Daoy (cell line): ENCODE measurements around the gene LCN9. TPM values are rescaled to one million over a fixed set of nuclear protein-coding genes. Genes with fewer than 3 reads are reported as not detected.
"Not testable (repeated sequence)": the region's sequence is repeated elsewhere in the genome, so short reads cannot be mapped to it uniquely, and the experiment has no call there.

Experiments used
- DNase-seq: peaks from one replicate; pipeline ENCODE4 v3.0.0-alpha.2; 2015; ENCODE audit warnings: low read depth
- total RNA-seq: library from RNA; depleted of rRNA; stranded (reverse); fragments of >200 nt; shearing (Covaris generic); gene quantifications from 2 replicates; pipeline ENCODE4 v1.2.3, GENCODE V29; 2014

Gene LCN9
- total RNA-seq, 1 experiment from 2014 or later = not detected

DNA sequence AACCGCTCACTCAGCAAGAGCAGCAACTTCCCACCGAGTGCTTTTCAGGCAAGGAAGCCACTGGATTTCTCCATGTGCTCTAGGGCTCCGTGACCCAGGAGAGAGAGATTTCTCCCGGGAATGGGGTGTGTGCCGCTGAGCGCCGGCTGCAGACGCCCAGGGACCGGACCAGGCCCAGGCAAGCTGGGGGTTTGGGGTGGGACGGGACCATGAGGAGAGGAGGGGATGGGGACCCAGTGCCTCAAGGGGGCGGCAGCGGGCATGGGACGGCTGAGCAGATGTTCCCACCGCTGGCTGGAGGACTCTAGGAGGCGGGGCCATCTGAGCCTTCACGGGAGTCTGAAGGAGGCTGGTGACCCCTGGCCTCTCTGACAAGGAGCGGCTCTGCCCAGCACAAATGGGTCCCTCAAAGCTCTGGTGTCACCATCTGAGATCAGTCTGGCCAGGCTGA is 8.5 kb downstream of the LCN9 start:
- peak; percentile 51 for DNase-seq

- DNase-seq = not testable (repeated sequence)
Observed at GRCh38 chr9:135672786-135673185, 9.7 kb downstream of the LCN9 start.

- no peak for DNase-seq
Observed at GRCh38 chr9:135673941-135674340, 10.8 kb downstream of the LCN9 start.

- no peak for DNase-seq
Observed at GRCh38 chr9:135674977-135675376, 11.9 kb downstream of the LCN9 start.

DNA sequence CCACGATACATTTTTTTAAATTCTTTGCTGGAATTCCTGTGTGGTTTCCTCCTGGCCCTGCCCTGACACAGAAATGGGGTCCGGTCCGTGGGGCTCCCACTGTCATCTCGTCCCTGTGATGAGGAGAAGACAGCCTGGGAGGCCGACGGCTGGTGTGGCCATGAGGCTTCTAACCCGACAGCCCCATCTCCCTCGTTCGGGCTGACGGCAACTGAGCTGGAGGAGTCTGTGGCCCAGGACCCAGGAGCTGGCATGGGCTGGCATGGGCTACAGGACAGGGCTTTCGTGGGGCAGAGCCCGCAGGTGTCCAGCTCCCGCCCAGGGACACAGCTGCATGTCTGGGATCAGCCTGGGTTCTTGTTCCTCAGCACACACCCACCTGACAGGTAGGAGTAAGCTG is 13.8 kb downstream of the LCN9 start:
- no peak for DNase-seq

DNA sequence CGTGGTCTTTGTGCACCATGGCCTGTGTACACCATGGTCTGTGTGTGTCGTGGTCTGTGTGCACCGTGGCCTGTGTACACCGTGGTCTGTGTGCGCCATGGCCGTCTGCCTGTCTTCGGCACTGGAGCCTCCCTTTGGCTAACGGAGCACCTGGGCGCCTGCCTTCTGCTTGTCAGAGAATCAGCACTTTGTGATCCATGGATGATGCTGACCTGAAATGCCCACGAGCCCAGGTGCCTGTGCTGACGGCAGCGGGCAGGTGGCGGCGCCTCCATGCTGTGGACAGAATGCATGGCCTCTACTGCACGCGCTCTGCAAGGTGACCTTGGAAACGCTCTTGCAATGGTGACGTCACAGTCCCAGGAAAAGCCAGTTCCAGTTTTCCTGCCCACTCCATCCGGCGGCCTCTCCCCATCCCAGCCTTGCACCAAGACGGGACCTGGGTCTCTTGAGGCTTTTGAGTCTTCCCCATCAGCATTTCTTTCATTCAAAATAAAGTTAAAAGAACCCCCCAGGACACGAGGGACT is 14.6 kb downstream of the LCN9 start:
- DNase-seq = no peak

DNA sequence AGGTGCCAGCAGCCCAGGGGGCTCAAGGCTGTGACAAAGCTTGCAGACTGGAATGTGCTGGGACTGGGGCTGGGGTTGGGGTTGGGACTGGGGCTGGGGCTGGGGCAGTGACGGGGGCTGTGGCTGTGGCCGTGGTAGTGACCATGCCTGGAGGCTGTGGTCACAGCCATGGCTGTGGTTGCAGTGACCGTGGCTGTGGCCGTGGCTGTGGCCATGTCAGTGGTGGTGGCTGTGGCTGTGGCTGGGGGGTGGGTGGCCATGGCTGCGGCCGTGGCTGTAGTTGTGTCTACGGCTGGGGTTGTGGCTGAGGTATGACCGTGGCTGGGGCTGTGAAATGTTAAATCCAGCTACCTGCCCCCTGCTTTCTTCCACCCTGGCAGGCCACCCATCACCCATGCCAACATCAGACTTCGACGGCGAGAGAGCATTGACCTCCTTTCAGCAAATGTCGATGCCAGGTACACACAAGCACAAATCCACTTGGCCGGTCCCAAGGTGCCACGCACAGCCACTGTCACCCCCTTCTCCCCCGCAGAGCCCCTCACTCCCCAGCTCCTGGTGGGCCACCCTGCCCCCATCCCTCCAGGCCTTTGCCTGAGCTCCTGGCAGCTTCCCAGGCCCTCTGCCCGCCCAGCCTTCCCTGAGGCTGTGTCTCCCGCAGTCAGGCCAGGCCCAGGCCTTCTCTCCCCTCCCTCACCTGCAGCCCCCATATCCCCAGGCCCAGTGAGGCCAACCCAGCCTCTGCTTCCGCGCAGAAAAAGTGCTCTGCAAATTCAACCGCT is 15.3 kb downstream of the LCN9 start:
- no peak for DNase-seq

- DNase-seq = no peak
Observed at GRCh38 chr9:135680056-135680455, 16.9 kb downstream of the LCN9 start.

DNA sequence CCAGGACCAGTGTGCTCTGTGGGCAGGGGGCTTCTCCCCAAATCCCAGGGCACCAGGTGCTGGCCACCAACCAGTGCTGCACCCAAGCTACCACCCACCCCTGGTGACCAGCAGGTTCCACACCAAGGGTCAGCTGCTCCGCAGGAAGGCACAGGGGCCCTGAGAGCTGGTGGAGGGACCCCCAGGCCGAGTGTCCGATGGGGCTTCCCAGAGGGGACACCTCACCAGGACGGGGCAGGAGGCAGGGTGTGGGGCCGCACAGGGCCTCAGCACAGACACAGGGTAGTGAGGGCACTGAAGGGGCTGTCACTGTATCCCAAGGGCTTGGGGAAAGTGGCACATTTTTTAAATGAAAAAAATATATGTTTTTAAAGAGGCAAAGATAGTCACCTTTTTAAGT is 18.1 kb downstream of the LCN9 start:
- DNase-seq = no peak

DNA sequence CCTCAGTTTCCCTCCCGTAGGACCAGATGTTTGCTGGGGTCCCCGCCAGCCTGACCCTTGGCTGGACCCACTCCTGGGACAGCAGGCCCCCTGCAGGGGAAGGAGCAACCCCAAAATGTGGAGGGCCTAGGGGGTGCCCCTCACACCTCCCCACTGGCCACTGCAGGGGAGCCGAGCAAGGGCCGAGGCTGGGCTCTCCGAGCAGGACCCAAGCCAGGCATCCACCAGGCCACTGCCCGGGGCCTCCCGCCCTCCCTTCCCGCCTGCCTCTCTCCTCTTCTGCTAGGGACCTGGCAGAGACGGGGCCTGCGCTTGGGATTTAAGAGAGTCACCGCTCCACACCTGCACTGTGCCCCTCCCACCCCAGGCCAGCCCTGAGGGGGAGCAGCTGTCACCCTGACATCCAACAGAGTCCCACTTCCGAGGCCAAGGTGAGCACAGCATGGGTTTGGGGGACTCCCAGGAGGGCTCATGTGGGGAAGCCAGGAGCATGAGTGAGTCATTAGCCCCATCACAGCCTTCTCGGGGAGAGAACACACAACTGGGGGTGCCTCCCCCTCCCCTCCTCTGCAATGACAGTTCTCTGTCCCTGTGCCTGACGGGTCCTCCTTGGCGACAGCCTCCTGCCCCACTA is 20.4 kb downstream of the LCN9 start:
- no peak for DNase-seq

DNA sequence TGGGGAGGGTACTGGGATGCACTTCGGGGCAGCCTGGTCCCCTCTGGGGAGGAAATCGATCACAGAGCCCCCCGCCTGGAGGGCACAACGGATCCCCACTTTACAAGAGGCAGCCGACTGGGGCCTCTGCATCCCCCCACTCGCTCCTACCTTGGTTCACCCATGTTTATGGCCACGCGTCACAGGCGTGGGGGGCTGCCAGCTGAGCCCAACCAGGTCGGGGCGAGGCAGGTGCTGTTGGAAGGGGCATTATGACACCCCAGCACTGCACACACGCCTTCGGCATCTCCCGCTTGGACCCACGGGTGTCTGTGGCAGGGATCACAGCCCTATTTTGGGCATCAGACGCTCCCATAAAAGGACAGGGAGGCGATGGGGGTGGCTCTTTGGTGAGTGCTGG is 21.6 kb downstream of the LCN9 start:
- no peak for DNase-seq

DNA sequence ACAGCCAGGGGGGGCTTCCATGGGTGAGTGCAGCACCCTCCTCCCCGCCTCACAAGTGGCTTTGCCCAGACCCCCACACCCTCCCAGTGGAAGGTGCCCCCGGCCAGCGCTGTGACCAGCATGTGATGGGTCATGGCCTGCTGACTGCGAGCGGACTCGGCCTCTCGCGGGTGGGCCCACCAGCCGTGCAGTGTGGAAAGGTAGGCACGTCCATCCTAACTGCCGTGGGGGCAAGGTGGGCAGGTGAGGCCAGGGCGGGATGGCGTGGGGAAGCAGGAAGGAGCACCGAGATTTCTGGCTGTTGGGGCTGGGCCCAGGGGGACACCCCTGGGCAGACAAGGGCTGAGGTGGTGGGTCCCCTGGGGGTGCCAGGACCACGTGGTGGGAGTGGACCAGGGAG is 24.1 kb downstream of the LCN9 start:
- no peak for DNase-seq

DNA sequence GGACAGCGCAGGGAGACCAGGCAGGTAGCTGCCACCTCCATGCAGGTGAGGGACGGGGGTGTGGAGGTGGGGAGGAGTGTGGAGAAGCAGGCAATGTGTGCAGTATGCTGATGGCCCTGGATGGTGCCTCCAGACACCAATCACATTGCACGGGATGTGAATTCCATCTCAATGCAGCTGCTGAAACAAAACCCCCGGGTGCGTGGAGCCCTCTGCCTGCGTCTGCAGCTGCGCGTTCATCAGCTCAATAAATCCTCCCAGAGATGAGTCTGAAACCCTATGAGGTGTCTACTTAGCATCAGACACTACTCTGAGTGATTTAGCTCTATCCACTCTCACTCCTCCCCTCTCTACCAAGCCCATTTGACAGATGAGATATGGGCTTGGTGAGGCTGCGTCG is 25.9 kb downstream of the LCN9 start:
- no peak for DNase-seq

- DNase-seq = no peak
Observed at GRCh38 chr9:135690836-135691570, 27.9 kb downstream of the LCN9 start.

- DNase-seq = peak; percentile 69
Observed at GRCh38 chr9:135692410-135692809, 29.3 kb downstream of the LCN9 start.

DNA sequence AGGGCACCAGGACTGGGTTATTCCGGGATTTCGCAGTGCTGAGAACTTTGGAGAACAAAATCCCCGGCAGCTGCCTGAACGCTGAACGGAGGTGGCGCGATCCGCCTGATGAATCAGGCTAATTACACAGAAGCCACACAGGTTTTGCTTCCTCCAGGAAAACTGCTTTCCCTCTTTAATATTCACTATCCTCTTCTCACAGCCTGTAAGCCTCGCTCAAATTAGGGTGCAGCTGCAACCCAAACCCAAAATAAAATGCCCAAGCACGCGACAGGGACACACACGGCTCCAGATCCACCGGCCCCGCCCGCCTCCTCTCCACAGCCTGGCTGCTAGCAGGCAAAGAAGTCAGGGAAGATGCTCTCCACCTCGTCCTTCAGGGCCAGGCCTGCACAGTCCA is 30.2 kb downstream of the LCN9 start:
- DNase-seq = peak; percentile 35

DNA sequence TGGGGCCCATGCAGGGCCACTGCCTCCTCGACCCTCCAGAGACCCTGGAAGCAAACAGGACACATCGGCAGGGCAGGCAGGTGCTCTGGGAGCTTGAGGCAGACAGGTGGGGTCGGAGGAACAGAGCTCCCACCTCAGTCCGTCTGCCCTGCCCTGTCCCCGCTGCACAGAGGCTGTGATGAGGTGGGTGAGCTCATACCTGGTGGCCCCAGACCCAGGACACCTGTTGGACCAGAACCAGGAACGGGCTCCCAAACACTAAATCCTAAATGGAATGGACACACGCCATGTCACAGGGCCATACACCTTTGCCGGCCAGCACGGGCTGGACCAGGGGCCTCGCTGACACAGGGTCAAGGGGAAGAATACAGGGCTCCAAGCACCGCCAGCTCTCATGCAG is 30.7 kb downstream of the LCN9 start:
- no peak for DNase-seq

GRCh38 chr9:135694414-135694813 is 31.3 kb downstream of the LCN9 start:
- DNase-seq = no peak

- no peak for DNase-seq
Observed at GRCh38 chr9:135695036-135695435, 31.9 kb downstream of the LCN9 start.

GRCh38 chr9:135695642-135696041 is 32.5 kb downstream of the LCN9 start:
- DNase-seq = no peak

GRCh38 chr9:135696446-135696845 is 33.3 kb downstream of the LCN9 start:
- DNase-seq = no peak

DNA sequence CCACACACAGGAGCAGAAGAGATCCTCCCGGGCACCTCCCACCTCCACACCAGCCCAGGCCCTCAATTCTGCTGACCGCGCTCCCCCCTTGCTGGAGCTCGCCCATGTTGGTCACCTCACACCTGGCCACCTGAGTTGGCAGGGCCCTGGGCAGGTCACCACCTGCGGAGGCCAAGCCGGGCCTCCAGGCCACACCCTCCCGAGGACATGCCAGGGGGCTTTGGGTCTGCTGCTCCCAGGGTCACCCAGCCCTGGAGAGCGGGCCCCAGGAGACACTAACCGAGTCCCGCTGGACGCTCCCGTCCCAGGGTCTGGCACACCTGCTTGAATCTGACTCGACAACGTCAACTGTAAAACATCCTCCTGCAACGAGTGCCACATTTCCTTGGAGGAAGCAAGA is 34.1 kb downstream of the LCN9 start:
- no peak for DNase-seq

- no peak for DNase-seq
Observed at GRCh38 chr9:135698236-135698635, 35.1 kb downstream of the LCN9 start.
